HG03045 (cell line): Measurements from ENCODE around the gene CFAP206.
A peak's percentile ranks its signal among the peaks of the same experiment; 100 is the strongest.

ENCODE experiments used
- ATAC-seq: cut with Tn5 transposase; IDR thresholded peaks from one replicate; pipeline ENCODE4 v1.9.1; 2021; ENCODE audit warnings: mild to moderate bottlenecking, moderate library complexity; ENCODE audit not compliant: unreplicated experiment

CFAP206 gene, protein sequence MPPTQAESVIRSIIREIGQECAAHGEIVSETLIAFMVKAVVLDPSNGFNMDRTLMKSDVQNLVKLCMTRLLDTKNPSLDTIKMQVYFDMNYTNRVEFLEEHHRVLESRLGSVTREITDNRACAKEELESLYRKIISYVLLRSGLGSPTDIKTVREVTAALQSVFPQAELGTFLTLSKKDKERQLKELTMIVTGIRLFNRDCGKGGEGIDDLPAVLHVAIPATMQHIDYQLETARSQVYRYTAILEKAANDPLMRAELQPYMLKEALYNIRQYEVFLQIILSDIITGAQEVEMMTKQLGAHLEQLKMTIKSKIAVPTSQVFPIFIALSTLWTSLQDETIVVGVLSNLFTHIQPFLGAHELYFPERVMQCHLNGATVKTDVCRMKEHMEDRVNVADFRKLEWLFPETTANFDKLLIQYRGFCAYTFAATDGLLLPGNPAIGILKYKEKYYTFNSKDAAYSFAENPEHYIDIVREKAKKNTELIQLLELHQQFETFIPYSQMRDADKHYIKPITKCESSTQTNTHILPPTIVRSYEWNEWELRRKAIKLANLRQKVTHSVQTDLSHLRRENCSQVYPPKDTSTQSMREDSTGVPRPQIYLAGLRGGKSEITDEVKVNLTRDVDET

DNA sequence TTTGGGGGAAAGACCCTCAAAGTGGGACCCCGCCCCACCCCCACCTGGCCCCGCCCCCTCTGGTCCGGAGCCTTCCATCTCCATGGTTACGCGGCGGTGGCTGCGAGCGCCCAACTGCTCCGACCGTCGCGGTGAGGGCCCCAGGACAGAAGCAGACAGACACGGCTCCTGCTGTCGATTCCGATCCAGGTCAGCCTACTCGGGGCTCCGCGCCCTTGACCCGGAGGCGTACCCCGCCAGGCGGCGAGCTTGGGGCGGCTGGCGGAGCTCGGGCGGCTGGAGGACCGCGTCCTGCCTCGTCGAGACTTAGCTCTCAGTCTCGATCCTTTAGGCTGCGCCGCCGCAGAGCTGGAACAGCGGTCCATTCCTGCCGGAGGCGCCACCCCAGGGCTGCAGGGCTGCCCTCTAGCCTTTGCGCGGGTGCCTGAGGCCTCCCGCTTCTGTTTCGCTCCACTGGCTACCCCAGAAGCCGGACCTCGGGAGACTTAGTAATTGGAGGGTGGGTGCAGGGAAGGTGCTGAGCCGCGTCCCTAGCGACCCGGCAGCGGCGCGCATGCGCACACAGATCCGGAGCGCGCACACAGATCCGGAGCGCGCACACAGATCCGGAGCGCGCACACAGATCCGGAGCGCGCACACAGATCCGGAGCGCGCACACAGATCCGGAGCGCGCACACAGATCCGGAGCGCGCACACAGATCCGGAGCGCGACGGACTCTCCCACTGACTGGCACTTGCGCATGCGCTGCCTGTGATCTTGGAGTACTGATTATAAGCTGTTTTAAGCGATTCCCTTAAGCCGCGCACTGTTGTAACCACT, at the start of gene CFAP206:
TSS of gene CFAP206 (plus strand) at position 72 of the 820 bp plus-strand sequence. CDS start 1,868 bp downstream, outside the sequence.
- peak; percentile 88 for ATAC-seq

DNA sequence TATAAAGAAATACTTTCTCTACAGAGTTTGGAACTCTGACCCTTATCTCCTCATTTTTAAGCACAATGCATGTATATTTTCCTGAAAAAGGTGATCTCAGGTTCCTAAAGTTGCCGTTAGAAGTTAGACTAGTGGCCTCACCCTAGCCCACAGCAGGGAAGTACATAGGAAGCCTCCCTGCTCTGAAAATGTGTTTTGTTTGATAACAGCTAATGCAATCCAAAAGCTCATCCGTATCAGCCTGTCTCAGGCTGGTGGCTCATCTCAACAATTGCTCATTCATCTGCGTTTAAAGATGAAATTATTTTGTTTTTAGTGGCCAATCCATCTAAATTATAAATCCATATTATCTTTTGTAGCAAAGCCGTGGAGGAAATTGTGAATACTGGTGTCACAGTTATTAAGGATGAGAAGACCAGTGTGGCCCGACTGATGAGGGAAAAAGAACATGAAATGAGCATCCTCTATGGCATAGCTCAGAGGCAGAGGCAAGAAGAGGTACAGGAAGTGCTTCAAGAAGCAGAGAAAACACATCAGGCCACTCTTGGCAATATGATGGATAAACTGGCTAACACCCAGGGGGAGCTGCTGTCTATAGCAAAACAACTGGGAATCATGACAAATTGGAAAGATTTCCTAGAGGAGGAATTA, 43.0 kb upstream of the CFAP206 start:
- ATAC-seq, result no peak

DNA sequence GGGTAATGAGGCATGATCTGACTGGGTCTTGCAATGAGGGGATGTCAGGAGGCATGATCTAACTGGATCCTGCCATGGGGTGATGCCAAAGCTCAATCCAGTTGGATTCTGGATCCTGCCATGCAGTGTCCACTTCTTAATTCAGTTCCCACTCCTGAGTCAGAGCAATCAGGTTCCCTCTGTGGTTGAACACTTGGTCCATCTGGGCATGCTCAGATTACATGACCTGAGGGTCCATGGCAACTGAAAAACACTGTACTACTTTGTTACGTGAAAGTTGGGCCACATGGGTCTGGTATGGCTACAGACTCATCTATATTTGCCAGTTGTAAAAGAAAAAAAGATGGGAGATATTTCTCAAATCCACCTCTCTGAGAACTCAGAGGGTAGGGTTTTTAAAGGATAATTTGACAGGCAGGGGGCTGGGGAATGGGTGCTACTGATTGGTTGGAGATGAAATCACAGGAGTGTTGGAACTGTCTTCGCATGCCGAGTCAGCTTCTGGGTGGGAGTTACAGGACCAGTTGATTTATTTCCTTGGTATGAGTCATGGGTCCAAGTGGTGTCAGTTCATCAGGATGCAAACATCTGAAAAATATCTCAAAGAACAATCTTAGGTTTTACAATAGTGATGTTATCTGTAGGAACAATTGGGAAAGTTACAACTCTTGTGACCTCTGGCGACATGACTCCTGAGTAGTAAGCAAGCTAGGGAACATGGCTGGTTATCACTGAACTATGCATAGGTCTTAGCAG, 41.5 kb upstream of the CFAP206 start:
- no peak for ATAC-seq

DNA sequence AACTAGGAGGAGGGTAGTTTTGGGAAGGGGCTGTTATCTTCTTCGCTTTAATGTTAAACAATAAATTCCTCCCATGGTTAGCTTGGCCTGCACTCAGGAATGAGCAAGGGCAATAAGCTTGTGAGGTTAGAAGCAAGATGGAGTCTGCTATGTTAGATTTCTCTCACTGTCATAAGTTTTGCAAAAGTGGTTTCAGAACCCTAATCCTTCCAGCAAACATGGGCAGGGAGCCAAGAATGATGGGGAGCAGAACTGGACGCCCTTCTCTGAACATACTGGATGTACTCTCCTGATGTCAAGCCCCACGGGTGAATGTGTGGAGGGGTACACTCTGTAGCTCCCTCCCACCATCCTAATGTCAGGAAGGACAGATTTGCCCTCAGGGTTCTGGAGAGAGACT, 40.9 kb upstream of the CFAP206 start:
- no peak for ATAC-seq

DNA sequence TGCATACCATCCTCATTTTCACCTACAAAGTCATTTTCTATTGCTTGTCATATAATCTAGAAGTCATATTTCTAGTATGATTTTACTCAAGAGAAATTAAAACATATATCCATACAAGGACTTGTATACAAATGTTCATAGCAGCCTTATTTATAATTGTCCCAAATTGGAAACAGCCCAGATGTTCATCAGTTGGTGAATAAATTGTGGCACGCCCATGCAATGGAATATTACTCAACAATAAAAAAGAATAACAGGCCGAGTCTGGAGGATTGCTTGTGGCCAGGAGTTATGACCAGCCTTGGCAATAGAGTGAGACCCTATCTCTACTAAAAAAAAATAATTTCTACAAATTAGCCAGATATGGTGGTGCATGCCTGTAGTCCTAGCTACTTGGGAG, 34.4 kb upstream of the CFAP206 start:
- ATAC-seq, result no peak

DNA sequence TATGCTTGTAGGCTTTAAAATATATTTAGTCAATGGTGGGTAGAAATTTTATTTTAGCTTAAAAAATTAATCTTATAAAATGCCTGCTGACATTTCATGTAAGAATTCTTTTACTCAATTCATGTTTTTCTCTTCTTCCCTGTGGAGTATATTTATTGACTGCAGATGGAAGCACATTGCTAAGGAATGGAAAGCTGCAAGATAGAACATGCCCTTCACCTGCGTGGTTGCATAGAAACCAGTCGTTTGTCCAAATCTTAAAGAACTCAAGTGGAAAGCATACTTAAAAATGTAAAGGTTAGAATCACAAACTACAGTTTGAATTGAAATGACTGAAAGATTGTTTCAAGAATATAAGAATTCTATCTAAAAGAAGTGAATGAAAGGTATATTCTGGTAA, 32.5 kb upstream of the CFAP206 start:
- ATAC-seq, result no peak

DNA sequence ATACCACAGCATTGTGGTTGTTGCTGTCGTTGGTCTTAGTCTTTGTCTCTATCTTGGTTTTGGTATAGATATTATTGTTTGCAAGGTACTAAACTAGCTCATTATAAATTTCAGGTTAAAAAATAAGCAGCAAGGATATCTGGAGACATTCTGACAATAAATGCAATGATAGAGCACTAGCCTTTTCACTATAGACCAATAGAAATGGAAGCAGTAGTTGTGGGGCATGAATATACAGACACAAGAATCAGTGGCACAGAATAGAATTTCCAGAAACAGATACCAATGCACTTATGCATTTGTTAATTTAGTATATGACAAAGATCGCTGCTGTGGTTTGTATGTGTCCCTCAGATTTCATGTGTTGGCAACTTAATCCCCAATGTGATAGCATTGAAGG, 31.1 kb upstream of the CFAP206 start:
- no peak for ATAC-seq

DNA sequence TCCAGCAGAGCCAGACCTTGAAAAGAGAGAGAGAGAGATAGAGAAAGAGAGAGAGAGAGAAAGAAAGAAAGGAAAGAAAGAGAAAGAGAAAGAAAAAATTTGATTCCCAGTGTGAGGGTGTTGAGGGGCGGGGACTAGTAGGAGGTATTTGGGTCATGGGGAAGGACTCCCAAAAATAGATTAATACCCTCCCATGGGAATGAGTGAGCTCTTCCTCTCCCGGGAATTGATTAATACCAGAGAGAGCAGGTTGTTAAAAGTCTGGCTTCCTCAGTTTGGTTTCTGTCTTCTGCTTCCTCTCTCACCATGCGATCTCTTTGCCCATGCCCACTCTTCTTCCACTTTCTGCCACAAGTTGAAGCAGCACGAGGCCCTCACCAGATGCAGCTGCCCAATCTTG, 28.8 kb upstream of the CFAP206 start:
- no peak for ATAC-seq

DNA sequence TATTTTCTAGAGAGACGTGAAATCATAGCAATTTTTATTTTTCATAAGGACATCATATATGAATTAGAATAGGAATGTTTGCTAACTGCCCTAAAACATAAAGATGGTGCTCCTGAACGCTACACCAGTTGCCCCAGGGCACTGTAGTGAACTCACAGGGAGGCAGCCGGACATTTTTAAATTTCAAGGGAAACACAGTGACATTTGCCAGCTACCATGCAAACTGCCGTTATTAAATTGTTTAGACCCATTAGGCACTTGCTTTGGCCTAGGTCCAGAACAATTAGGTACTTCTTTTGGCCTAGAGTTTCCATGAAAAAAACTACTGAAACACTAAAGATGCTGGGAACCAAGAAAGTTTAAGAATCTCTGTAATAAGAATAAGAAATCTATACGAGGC, 24.9 kb upstream of the CFAP206 start:
- ATAC-seq, result no peak

DNA sequence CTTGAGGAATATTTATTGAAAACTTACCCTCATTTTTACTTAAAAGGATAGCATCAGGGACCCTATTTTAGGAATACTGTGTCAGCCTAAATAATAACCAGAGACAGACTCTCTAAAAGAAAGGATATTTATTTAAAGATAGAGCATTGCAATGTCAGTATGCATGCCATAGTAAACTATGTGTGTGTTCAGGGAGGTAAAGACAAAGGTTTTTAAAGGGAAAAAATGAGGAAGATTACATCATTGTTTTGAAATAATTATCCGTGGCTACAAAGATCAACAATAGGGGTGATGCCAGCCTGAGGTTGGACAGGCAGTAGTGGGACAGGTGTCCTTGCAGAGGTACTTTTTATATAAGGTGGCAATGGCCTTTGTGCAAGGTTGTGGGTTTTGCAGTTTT, 23.7 kb upstream of the CFAP206 start:
- no peak for ATAC-seq

DNA sequence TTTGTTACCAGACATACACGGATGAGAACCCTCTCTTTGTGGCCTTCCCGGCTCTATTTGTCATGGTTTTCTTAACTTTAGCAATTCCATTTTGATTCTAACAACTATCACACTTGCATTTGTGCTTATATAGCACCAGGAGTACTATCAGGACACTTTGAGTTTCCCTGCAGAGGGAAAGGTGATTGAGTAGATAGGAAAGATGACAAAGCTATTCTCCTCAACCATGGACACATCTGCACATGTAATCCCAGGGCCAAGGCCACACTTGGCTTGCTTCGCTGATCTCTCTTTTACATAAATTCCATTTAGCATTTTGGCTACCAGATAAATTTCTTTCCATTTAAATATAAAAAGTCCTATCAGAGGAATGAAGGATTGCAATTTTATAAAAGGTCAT, 23.3 kb upstream of the CFAP206 start:
- ATAC-seq, result no peak

DNA sequence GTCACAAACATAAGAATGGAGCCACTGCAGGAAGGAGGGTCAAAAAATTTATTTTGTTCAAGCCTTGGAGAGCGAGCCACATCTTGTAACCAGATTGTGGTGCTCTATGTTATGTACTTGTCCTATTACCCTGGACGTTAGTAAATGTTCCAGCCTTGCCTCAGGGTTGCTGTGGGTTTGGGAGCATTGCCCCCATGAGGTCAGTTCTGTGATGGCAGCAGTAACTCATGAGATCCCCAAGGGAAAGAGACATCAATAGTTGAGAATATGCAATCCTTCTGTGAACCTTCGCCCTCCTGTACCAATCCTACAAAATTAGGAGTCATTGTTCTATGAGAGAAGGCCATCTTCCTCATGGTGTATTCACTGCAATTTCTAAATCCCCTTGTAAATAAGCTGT, 16.4 kb upstream of the CFAP206 start:
- no peak for ATAC-seq

DNA sequence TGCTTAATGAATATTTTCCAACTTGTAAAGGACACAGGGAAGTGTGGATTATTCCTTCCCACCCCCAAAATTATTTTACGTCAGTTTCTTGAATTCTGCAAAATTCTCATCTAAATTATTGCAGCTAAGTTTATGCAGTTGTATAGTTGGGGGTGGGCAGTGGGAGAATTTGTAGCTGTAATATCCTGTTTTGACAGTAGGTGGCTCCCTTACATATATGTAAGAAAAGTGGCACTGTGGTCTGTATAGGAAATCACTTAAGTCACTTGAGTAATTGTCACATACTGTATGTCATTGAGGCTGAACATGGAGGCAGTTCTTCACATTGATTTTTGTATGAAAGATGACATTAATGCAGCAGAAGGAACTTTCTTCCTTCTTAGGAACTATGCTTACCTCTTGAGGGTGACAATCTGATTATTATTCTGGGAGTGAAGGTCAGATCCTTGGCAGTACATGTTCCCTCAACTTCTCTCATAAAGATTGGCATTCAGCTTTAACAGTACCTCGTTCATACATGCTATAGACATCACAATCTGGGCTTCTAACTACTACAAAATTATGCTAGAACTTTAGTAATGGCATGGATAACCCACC, 14.6 kb upstream of the CFAP206 start:
- ATAC-seq, result peak; percentile 62

DNA sequence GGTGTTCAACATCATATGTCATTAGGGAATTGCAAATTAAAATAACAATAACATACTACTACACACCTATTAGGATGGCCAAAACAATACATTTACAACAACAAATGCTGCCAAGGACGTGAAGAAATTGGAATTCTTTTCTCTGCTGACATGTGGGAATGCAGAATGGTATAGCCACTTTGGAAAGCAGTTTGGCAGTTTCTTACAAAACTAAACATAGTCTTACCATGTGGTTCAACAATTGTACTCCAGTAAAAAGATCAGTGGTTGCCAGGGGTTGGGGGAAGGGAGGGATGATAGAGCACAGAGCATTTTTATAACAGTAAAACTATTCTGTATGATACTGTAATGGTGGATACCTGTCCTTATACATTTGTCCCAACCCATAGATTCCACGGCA, 12.3 kb upstream of the CFAP206 start:
- ATAC-seq, result no peak

DNA sequence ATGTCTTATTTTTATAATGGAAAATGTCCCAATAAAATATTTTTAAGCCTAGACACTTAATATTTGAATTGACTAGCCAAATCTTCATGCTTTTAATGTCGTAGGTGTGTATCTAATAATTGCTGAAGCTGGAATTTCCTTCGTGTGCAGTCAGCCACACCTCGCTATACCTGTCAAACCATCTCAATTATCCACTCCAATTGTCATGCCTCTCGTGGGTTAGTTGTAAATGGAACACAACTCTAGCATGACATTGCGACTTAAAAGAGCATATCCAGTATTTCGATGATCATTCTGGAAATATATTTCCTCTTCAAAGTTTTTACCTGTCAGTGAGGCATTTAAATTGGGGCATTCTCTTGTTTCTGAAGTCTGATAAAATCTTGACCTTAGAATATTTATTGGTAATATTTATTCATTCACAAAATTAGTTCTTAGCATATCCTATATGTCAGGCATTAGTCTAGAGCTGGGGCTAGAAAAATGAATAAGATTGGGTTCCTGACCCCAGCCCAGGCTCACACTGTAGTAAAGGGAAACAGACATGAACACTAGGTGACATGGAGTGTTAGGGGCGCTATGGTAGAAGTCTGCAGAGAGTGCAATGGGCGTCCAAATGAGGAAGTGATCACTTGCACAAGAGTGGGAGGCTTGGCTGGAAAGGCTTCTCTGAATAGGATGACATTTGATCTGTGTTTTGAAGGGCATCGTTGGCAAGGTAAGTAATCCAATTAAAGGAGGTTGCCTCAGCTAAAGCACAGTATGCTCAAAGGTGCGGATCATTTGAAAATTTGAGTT, 11.0 kb upstream of the CFAP206 start:
- peak; percentile 82 for ATAC-seq

DNA sequence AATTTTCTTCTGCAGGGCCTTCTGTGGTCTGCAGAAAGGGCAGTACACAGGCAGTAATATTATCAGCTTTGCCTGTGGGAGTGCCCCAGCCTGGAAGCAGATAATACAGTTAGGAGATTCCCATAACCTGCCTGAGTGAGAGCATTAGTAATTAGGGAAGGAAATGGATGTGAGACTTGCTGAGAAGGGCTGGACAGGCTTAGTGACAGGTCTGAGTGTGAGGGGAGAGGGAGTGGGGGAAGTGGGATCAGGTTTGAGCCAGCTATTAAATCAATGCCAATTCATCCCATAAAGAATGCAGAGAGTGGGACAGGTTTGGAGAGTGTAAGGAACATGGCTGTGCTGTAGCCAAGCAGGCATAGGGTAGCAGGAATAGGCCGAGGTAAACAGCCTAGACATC, 10.1 kb upstream of the CFAP206 start:
- no peak for ATAC-seq

DNA sequence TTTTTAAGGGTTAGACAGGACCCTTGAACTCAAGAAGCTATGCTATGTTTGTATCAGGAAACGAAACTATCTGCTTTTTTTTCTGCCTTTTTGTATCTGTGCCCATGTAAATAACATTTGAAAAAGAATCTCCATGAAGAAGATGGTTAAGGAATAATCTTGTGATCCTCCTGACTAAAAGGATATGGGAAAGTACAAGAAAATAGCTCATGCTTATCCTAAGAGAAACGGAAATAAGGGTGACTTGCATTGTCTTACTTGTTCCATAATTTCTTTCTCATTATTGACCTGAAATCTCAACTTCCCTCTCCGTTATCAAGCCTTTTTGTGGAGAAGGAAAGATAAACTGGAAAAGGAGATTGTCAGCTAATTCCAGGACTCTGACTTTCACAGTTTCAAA, 5.9 kb upstream of the CFAP206 start:
- no peak for ATAC-seq

DNA sequence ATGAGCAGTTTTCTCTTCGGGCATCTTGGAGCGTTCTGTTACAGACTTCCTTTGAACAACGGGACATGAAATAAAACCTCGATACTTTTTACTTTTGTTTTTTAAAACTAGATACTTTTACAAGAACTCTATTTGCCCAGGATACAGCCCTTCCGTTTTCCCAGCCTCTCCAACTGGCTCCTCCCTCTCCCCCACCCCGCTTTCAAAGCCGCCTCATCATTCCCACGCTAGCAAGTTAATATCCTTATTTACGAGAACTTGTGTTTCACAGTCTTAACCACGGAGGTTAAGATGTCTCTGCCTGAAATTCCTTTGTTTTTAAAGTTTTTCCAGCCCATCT, 241 bp upstream of the CFAP206 start:
- ATAC-seq, result peak; percentile 16

DNA sequence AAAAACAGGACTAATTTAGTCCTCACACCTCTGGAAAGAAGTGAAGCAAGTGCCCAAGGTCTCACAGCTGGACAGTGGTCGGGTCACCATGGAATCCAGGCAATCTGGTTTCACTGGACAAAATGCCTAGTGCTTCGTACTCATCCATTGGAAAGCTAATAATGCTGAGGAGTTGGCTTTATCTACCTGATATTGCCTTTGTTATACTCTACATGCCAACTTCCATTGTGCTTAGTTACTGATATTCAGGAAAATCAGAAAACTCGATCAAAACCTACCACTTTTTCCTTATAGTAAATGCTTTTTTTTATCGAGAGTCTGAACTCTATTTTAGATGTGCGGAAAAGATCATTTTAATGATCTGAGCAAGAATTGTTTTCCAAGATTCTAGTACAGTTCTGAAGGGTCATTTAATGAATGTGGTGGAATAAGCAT, 966 bp downstream of the CFAP206 start:
- ATAC-seq, result no peak
